Stimulated activated CD4-positive, alpha-beta T cell treated with anti-CD3 and anti-CD28 coated beads, Interleukin-1b, Interleukin-23, amount 100 ng/mL, for 4 hours (primary cell): ENCODE measurements around the gene SMC1B.
"Not testable (repeated sequence)": the region's sequence is repeated elsewhere in the genome, so short reads cannot be mapped to it uniquely, and the experiment has no call there.

Experiments used
- DNase-seq, 2 donors: peaks; one replicate each; pipeline ENCODE4 v3.0.0-alpha.2; 2020; ENCODE audit warnings: low read depth in 2 of 2

The SMC1B gene

DNA sequence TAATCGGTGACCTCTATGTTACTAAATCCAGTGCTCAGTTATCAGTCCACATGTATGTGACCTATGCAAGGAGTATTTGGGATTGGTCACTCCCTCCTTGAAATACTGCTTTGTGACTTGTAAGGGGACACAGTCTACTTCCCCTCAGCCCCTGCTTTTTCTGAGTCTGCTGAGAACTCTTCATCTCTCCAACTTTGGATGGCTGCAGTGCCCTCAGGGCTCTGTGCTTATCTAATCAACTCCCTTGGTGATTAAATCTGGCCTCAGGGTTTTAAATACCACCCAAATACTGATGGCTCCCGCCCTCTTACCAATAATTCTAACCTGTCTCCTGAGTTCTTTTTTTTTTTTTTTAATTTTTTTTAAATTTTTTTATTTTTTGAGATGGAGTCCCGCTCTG is 63.5 kb downstream of the SMC1B start:
- DNase-seq: no peak

DNA sequence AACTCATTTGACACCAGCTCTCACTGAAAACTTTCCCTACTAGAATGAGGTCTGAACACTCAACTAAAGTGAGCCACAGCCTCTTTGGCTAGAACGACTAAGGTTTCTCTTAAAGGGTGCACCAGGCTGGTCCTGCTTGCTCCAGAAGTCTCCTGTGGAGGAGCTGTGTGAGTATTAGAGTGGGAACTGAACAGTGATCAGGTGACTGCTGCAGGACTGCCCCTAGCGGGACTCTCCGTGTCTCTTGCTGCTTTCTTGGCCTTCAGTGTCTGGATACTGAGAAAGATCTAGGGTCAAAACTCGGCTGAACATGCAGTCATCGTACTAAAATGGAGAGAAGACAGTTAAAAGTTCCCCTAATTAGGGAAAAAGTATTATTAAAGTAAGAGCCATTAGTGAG is 69.1 kb downstream of the SMC1B start:
- no peak for DNase-seq

DNA sequence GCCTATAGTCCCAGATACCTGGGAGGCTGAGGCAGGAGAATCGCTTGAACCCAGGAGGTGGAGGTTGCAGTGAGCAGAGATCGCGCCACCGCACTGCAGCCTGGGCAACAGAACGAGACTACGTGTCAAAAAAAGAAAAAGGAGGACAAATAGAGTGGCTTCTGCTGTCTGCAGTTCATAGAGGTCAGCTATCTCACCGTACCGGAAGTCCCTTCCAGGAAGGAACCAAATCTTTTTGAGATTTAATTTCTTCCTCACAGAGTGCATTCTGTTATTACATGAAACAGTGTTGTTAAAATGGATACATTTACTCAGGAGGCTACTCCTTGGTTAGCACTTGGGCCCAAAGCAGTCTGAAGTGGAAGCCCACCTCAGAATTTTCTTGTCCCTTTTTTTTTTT is 70.3 kb downstream of the SMC1B start:
- no peak for DNase-seq

DNA sequence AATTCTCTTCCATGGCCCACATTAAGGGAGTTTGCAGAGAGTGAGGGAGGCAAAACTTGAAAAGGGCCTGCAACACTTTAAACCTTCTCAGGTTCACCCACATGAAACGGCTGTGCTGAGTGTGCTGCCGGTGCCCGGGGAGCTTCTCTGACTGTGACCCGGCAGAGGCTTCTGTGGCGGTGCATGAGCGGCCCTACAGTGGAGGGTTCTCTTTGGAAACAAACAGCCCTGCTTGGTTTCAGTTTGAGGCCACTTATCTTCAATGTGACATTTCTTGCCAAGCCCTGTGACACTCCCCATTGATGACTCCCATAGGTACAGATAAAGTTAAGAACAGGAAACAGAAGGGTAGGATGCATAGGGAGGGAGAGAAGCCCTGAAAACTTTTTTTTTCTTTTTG is 71.9 kb downstream of the SMC1B start:
- DNase-seq: peak in 1 of 2 donors; percentile 12

DNA sequence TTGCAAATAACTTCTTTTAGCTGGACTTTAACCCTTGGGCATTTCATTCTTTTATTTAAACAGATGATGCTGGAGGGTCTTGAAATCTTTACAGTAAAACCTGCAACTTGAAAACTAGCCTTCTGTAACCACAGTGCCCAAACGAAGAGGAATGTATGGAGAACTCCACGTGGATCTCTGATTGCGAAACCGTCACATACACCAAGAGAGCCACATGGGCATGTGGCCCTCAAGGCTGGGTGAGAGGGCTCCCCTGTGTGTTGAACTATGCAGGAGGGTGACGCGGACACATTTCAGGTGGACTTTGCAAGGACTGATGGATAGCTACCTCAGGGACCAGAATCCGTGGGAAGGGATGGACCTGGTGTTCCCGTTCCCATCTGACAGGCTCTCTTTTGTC is 73.1 kb downstream of the SMC1B start:
- no peak for DNase-seq

DNA sequence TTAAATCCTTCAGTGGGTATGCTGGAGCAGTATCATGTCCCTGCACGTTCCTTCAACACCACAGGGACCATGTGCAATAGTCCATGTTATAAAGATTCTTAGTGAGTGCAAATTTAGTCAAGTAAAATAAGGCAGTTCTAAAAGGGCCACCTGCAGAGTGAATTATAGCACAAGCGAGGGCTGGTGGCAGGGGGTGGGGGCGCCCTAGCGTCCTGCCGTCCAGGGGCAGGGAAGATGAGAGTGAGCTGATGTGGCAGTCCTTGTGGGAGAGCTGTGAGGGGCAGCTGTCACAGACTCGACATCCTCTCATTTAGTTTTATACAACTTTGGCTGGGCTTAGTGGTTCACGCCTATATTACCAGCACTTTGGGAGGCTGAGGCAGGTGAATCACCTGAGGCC is 74.6 kb downstream of the SMC1B start:
- no peak for DNase-seq

DNA sequence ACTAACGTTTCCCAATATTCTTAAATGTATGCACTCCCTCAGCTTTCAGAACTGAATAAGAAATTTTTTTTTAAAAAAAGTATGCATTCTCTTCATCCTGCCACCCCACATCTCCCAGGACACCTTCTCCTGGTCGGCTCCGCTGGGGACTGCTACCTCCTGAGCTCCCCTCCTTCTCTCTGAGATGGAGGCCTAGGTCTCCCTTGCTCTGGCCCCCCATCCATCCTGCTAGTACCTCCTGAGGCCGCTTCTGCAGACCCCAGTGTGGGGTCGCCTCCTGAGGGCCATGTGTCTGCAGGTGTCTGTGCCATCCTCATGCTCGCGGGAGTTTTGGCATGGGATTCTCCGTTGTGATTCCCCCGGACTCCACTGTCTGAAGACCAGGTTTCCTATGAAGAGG is 75.9 kb downstream of the SMC1B start:
- no peak for DNase-seq

DNA sequence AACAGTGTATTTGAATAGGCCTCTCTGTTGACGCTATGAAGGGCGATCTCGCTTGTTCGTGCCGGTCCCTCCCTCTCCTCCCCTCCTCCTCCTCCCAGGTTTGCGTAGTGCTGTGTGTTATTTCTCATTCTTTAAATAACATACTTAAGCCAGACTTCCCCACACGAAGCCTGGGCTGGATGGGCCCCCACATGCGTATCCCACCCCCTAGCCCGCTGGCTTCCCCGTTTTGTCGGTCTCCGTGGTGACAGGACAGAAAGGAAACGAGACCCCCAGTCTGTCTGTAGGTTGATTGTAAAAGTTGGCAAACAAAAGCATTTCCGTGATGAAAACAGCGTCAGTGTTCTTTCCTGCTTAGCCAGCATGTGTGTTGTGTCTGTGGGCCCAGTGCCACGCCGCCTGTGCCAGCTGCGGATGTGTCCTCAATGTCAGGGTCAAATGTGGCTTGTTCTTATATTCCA is 76.4 kb downstream of the SMC1B start:
- DNase-seq: no peak

DNA sequence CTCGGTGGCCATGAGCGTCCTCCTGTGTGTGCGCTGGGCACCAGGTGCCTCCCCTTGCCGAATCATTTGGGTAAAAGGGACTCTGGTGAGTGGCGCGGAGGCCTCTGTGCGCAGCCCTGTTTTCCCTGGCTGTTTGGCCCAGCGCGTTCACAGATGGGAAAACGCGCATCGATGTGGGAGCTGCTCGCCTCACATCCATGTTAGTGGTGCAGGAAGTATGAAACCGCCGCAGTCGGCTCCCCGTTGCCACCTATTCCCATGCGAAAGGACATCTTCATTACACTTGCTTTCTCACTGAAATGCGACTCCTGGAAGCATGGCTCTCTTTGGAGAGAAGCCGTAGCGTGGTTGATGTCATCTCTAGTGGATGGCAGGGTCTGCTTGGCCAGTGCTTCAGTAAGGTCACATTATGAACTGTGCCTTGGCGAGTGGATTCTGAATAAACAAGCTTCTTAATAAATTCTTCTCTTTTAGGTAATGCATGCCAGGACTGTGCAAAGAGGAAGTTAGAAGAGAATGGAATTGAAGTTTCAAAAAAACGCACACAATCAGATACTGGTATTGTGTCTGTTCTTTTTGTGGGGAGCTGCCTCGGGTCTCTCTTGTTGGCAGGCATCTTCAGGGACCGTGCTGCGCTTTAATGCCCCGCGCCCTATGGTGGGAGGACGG is 77.4 kb downstream of the SMC1B start:
- DNase-seq: no peak

DNA sequence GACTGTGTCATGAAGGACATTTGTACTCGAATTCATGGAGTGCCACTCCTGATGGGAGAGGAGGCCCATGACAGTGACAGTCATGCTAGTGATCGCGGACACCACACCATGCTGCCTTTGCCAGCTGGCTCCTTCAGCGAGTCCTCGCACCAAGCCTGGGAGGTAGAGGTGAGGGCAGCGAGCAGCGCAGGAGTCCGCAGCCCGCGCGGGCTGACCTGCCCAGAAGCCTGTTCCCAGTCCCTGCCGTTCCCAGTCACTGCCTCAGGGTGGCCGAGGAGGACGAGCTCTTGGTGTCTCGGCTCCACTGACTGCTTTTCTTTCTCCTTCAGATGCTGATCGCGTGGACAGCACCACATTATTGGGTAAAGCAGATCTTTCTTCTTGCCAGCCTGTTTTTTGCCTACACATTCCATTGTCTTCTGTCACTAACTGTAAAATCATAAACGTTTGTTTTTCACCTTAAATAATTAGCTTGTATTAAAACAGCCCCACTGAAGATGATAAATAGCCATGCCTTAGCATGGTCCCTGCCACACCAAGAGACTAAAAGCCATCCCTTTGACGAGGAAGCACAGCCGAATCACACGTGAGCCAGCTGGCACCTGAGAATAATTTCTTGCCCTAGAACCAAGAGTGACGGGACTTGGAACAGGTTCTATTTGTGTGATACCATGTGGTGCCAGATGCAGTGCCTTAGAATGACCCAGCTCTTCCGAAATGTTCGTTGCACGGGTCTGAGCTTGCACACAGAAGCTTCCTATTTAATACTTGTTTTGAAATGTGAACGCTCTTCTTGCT is 78.2 kb downstream of the SMC1B start:
- no peak for DNase-seq

DNA sequence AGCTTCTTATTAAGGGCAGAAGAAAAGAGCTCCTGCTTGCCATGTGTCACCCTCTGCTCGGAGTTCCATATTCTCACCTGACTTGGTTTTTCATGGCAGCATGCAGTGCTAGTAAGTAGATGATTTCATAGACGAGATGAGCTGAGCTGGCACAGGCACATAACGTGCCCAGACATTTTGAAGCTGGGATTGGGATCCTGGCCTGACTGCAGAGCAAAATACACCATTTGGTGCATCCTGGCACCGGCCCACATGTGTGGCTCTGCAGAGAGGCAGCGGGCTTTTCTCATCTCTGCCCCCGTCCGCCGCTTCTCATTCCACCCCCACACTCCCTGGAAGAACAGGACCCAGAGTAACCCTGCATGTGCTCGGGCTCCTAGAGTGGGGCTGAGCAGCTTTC is 78.9 kb downstream of the SMC1B start:
- DNase-seq: no peak

DNA sequence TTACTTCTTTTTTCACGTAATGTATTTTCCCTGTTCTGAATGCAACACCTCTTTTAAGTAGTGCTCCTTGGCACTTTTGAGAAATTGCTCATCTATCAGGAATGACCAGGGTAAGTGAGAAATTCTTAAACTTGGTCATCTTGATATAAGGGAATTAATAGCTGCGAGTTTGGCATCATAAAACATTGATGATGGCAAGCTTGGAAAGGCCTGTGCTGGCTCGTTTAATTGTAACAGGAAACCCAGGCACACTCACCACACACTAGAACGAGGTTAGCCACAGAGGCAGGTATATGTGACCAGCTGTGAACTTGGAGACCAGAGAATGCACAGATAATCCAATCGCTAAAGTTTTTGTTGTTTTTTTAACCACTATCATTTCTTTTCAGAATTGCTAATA is 79.3 kb downstream of the SMC1B start:
- DNase-seq: no peak

DNA sequence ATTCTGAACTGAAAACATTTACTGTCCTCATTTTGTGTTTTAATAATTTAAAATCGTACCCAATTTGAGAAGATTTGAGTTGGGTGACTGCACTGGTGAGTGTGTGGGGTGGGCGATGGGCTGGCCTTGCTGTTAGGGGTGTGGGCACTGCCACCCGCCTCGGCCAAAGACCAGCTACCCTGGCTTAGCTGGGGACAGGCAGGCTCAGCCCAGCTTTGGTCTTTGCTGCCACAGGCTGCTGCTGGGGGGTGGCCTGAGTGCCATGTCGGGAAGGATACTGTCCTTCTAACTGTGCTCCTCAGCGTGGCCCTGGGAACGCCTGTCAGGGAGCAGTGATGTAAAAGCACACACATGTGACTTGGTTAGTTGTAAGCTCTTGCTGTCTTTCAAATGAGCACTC is 81.4 kb downstream of the SMC1B start:
- DNase-seq: no peak

DNA sequence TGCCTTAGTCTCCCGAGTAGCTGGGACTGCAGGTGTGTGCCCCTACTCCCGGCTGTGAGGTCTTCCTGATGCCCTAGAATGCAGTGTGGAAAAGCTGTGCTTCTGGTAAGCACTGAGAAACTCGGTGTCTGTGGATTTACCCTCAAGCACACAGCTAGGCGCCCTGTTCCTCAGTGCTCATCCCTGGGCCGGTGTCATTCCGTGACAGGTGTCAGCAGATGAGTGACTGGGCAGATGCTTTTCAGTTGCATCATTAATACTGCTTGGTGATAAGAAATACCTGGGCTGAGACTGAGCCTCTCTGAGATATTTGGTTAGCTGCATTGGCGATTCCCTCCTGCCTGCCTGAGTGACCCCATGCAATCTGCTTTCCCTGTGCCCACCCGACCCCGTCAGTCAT is 81.9 kb downstream of the SMC1B start:
- DNase-seq: no peak

DNA sequence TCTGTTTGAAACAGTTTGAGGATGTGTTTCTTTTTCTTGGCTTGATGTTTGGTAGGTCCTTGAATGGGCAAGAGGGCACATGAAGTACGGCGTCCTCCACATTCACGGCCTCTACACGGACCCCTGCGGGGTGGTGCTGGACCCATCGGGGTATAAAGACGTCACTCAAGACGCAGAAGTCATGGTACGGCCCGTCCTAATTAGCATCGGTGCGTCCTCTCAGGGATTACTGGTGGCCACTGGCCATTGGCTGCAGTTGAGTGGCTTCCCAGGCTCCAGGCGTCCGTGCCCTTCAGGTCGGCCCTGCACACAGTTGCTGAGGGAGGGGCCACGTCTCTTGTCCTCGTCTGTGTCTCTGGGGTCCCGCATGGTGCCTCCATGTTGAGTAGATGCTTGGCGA is 82.9 kb downstream of the SMC1B start:
- no peak for DNase-seq

DNA sequence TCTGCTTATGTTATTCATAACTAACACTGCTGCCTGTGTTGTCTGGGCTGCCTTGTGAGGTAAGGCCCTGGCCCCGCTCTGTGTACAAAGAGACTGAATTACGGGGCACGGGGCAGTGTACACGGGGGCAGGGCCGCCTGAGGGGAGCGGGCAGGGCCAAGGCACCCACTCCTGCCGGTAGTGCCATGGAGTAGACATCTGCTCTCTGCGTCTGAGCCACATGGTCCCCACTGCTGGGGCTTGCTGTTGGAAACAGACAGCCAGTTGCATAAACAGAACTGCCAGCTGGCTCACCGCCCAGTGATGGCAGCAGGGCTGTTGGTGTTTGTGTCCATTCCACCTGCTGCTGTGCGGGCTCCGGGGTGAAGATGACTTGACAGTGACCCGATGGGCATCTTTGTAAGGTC is 83.9 kb downstream of the SMC1B start:
- DNase-seq: no peak

DNA sequence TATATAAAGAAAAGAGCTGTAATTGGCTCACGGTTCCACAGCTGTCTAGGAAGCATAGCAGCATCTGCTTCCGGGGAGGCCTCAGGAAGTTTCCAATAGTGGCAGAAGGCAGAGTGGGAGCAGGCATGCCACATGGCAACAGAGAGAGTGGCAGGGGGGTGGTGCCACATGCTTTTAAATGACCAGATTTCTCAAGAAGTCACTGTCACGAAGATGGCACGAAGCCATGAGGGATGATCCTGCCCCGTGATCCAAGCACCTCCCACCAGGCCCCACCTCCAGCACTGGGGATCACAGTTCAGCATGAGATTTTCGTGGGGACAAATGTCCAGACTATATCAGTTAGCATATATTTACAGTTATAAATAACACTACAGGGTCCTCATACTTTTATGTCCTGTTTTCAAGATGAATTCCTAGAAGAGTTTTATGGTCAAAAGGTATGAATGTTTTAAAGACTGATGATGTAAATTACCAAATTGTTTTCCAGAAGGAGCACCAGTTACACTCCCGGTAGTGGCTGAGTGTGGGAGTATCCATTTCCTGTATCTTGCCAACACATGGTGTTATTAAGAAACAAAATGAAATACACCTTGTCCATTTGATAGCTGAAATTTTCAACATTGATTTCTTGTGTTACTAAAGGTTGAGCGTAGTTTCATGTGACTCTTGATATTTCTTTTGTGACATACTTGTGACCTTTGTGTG is 84.4 kb downstream of the SMC1B start:
- DNase-seq: no peak

DNA sequence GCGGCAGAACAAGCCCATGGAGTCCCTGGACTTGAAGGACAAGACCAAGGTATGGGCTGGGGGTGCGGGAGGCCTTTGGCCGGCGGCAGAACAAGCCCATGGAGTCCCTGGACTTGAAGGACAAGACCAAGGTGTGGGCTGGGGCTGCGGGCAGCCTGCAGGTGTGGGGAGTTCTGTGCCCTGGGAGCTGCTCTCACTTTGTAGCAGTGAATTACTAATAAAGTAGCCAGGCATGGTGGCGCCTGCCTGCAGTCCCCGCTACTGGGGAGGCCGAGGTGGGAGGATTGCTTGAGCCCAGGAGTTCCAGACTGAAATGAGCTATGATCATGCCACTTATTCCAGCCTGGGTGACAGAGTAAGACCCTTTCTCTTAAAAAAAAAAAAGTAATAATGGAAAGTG is 85.1 kb downstream of the SMC1B start:
- not testable (repeated sequence) for DNase-seq

DNA sequence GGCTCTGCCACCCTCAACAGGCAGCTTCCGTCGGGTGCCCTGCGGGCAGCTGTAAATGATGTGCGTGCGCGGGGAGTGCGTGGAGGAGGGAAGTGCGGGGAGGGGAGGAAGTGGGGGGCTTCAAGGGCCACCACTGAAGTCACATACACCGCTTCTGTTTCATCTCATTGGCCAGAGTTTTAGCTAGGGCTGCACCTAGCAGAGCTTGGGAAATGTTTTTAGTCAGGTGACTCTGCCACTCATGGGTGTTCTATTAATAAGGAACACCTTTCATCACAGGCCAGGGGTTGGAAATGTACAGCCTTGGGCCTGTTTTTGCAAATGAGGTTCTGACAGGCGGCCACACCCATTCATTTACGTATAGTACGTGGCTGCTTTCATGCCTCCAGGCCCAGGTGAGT is 89.1 kb downstream of the SMC1B start:
- DNase-seq: no peak

DNA sequence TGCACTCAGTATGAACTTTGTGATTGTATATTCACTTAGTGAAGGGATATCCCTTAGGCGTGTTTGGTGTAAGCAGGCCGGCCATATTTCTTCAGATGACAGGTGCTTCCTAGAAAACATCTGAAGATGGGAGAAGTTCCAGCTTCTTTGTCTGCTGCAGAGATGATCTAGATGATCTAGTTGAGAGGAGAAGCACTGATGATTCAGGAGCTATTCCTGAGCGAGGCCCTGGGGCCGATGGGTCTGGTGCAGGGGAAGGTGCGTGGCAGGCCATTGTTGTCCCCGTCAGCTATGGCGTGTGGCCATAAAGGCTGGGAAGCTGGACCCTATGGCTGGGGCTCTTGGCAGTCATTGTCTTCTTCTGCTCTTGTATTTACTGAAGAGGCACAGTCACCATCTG is 89.7 kb downstream of the SMC1B start:
- DNase-seq: no peak

DNA sequence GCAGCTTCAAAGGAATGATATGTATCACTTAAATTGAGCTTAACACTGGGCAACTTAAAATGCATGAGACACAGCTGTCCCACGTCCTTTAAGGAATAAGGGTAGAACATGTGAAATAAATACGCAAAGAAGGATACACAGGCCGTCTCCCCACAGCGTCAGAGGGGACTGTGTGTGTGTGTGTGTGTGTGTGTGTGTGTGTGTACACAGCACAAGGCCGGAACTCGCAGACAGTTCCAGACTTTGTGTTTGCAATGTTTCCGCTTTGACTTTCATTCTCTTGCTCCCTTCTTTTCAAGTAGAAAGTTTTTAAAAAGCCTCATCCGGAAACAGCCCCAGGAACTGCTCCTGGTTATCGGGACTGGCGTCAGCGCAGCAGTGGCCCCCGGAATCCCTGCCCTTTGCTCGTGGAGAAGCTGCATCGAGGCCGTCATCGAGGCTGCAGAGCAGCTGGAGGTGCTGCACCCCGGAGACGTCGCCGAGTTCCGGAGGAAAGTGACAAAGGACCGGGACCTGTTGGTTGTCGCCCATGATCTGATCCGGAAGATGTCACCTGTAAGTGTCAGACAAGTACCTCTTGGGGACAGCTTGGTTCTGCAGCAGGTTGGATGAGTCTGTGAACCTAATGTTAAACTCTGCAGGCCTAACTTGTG is 90.4 kb downstream of the SMC1B start:
- DNase-seq: no peak

DNA sequence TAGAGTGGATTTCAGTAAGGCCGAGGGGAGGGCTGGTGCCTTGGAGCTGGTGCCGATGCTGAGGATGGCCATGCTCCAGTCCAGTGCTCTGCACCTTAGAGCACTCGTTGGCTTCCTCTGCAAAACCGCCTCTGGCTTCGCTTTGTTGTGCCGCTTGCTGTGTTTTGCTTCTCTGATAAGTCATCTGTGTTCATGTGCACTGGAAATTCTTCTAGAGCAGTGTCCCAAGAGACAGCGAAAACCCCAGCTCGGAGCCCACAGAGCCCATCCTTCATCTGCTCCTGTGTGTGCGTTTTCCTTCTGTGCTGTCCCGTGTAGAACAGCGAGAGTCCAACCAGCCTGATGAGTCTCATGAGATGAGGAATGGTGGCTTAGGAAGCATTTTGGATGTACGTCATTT is 91.6 kb downstream of the SMC1B start:
- DNase-seq: no peak
